Right ventricle myocardium inferior (tissue), 1 donor: ENCODE measurements around the gene CCDC88B. TPM values are rescaled to one million over a fixed set of nuclear protein-coding genes. Genes with fewer than 3 reads are reported as not detected.
A peak's percentile ranks its signal among the peaks of the same experiment; 100 is the strongest.

ENCODE experiments used
- ATAC-seq: fragments of 200-7000 bp; cut with Tn5 transposase; one replicate; pipeline ENCODE4 v1.9.1; 2020; ENCODE audit warnings: mild to moderate bottlenecking, moderate library complexity
- DNase-seq: peaks from one replicate; pipeline ENCODE4 v3.0.0; 2021; ENCODE audit errors: missing footprints
- intact Hi-C: fragments of 100-400 bp; cut with DNase I; formaldehyde crosslinking; loops from one replicate; pipeline ENCODE4 v1.11.0; 2022
- microRNA-seq: library from miRNA; unstranded; fragments of <30 nt; microRNA quantifications from one replicate; pipeline ENCODE4 v1.2.0, GENCODE V29; 2020
- total RNA-seq: library from RNA; stranded (reverse); fragmentation: NEBNext Ultra II Directional; extraction: Animal tissue kit (Norgen Biotek cat#: 25700); gene quantifications from one replicate; pipeline ENCODE4 v1.2.1, GENCODE V29; 2021
- donor health status: DM: no; HTN: yes; CAD: no; lungs with severe emphysema.

CCDC88B gene
- total RNA-seq, 1 donor from 2014 or later = 7.7 TPM

- DNase-seq = no peak
- intact Hi-C loops = no loop called here
- no peak for ATAC-seq
Observed at GRCh38 chr11:64385945-64386704, 46.1 kb downstream of the CCDC88B start.

- intact Hi-C loops = no loop called here
- ATAC-seq = no peak
- DNase-seq = no peak
Observed at GRCh38 chr11:64387916-64388315, 47.9 kb downstream of the CCDC88B start.

- ATAC-seq = no peak
- intact Hi-C loops = no loop called here
- no peak for DNase-seq
Observed at GRCh38 chr11:64388894-64389293, 48.9 kb downstream of the CCDC88B start.

- intact Hi-C loops = no loop called here
- no peak for ATAC-seq
- DNase-seq = no peak
Observed at GRCh38 chr11:64389851-64390250, 49.8 kb downstream of the CCDC88B start.

GRCh38 chr11:64390558-64390957 lies 50.6 kb downstream of the CCDC88B start:
- intact Hi-C loops = no loop called here

GRCh38 chr11:64391839-64392238 lies 51.8 kb downstream of the CCDC88B start:
- ATAC-seq (no peak), DNase-seq (no peak)
- intact Hi-C loops = no loop called here

More at GRCh38 chr11:64390558-64390957, 50.6 kb downstream of the CCDC88B start:
- ATAC-seq (no peak), DNase-seq (no peak)

GRCh38 chr11:64395545-64396078 lies 55.6 kb downstream of the CCDC88B start:
- intact Hi-C loops = no loop called here
- peak; percentile 30 for ATAC-seq

GRCh38 chr11:64396079-64396591 lies 56.1 kb downstream of the CCDC88B start:
- DNase-seq (no peak), ATAC-seq (peak; percentile 61)
- intact Hi-C loops = no loop called here

More at GRCh38 chr11:64395545-64396078, 55.6 kb downstream of the CCDC88B start:
- DNase-seq = no peak

GRCh38 chr11:64400102-64400501 lies 60.1 kb downstream of the CCDC88B start:
- DNase-seq = no peak
- intact Hi-C loops = no loop called here
- ATAC-seq = no peak

GRCh38 chr11:64400667-64401066 lies 60.7 kb downstream of the CCDC88B start:
- intact Hi-C loops = no loop called here
- ATAC-seq (no peak), DNase-seq (no peak)

- intact Hi-C loops = no loop called here
- ATAC-seq = no peak
- DNase-seq = no peak
Observed at GRCh38 chr11:64401775-64402174, 61.8 kb downstream of the CCDC88B start.

GRCh38 chr11:64403106-64403505 lies 63.1 kb downstream of the CCDC88B start:
- DNase-seq = no peak
- intact Hi-C loops = no loop called here
- ATAC-seq = no peak

- ATAC-seq = peak; percentile 82
- intact Hi-C loops = no loop called here
Observed at GRCh38 chr11:64406221-64406946, 66.4 kb downstream of the CCDC88B start.

More at GRCh38 chr11:64406221-64406946, 66.4 kb downstream of the CCDC88B start:
- no peak for DNase-seq

Small RNA genes within 50 kb of the gene (microRNA-seq; reads per million reads assigned to microRNA genes)
- gene MIR1237 (not detected), gene MIR7155 (not detected)

Other genes starting within 250 kb of the CCDC88B start
- 119 TPM for gene MACROD1, start 174.1 kb upstream of the CCDC88B start, total RNA-seq
- 124 TPM for gene STIP1, start 154.0 kb upstream of the CCDC88B start, total RNA-seq
- gene FERMT3, start 133.5 kb upstream of the CCDC88B start, total RNA-seq = 9.6 TPM
- 71.9 TPM for gene TRPT1, start 114.0 kb upstream of the CCDC88B start, total RNA-seq
- gene NUDT22, start 113.9 kb upstream of the CCDC88B start, total RNA-seq = 66.4 TPM
- gene DNAJC4, start 109.7 kb upstream of the CCDC88B start, total RNA-seq = 53.5 TPM
- gene VEGFB, start 105.6 kb upstream of the CCDC88B start, total RNA-seq = 272 TPM
- 50.6 TPM for gene FKBP2, start 99.1 kb upstream of the CCDC88B start, total RNA-seq
- gene PPP1R14B, start 93.3 kb upstream of the CCDC88B start, total RNA-seq = 129 TPM
- 10.9 TPM for gene PLCB3, start 88.7 kb upstream of the CCDC88B start, total RNA-seq
- gene BAD, start 55.5 kb upstream of the CCDC88B start, total RNA-seq = 89.1 TPM
- gene GPR137, start 54.4 kb upstream of the CCDC88B start, total RNA-seq = 28.6 TPM
- not detected for gene KCNK4, start 48.9 kb upstream of the CCDC88B start, total RNA-seq
- gene CATSPERZ, start 39.8 kb upstream of the CCDC88B start, total RNA-seq = not detected
- 217 TPM for gene ESRRA, start 34.7 kb upstream of the CCDC88B start, total RNA-seq
- gene TRMT112, start 22.6 kb upstream of the CCDC88B start, total RNA-seq = 92.8 TPM
- gene PRDX5, start 22.1 kb upstream of the CCDC88B start, total RNA-seq = 410 TPM
- gene RPS6KA4, start 19.0 kb downstream of the CCDC88B start, total RNA-seq = 18.7 TPM
- gene SLC22A11, start 215.7 kb downstream of the CCDC88B start, total RNA-seq = not detected